HG02610 (cell line): ENCODE results near the gene SAT2.

Source experiments
- ATAC-seq: cut with Tn5 transposase; IDR thresholded peaks from one replicate; pipeline ENCODE4 v1.9.1; 2021; ENCODE audit warnings: mild to moderate bottlenecking, moderate library complexity; ENCODE audit not compliant: unreplicated experiment

SAT2 gene

DNA sequence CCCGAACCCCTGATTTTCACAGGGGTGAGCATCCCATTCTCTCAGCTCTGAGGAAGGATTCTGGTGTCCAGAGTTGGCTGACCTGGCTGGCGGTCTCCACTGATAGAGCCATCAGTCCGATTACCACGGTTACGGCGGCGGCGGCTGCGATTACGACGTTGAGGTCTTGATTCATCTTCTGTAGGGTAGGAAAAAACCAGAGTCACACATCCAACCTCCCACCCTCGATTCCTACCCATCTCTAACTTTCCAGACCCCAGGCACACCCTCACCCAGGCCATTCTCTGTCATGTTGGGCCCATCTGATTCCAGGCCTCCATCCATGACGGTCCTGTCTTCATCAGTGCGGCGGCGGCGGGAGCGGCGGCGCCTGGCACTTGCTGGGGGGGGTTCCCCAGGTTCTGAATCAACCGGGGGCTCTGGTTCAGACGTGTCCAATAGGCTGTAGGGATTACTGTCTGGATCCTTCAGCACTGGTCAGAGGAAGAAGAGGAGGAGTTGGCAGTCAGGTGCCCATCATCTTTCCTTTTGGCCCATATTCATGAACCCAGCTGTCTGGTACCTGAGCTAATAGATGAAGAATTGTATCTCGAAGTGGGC lies 35.1 kb downstream of the SAT2 start:
- ATAC-seq: no peak

DNA sequence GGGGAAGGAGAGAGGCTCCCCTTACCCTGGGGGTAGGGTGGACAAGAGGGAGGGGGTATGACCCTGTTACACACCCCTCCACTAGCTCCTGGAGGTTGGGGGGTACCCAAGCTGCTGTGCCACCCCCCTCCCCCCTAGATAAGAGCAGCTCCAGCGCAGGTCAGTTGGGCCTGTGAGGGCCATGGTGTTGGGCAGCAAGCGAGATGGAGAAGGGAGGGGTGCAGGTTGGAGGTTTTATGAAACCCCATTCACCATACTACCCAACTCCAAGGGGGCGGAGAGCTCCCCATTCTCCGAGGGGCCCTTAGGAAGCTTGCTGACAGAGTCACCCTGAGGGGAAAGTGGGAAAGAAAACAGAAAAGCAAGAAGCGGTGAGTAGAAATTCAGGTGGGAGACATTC lies 36.0 kb downstream of the SAT2 start:
- ATAC-seq: no peak

DNA sequence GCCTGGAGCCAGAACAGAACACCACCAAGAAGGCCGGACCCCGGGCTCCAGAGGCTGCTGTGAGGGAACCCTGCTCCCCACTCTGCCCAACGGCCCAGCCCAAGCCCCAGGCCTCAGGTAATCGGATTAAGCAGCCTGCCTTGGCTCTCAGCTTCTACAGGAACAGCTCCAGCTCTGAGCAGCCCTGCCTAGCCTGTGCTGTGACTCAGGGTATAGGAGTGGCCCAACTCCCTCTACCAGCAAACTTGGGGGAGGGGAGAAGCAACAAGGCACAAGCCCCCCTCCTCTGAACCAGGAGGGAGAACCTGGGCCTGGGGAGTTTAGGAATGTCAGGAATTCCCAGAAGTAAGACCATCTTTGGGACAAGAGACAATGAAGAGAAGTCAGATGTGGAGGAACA lies 36.9 kb downstream of the SAT2 start:
- ATAC-seq: no peak

- no peak for ATAC-seq
These were observed 37.5 kb downstream of the SAT2 start, which contains the start of gene SOX15 for GRCh38 chr17:7589891-7590691. TSS of gene SOX15 (minus strand) at chr17:7590094. CDS start at chr17:7589676, 418 bp downstream.

DNA sequence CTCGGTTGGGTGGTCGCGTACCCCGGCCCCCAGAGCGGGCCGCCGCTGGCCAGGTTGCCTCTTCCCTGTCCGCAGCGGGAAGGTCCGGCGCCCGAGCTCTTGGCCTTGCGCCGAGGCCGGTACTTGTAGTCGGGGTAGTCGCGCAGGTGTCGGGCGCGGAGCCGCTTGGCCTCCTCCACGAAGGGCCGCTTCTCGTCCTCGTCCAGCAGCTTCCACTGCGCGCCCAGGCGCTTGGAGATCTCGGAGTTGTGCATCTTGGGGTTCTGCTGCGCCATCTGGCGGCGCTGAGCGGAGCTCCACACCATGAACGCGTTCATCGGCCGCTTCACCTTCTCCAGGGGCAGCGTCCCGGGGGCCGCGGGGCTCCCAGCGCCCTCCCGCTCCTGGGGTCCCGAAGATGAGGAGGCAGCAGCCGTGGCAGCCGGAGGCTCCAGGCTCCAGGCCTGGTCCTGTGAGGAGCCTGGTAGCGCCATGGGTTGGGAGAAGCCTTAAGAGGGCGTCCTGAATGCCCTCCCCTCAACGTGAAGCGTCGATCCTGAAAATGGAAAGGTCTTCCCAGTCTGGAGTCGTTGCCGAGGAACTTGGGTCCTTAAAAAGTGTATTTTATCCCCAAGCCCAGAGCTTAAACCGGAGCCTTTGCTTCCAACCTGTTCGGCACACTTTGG lies 38.3 kb downstream of the SAT2 start:
- no peak for ATAC-seq

DNA sequence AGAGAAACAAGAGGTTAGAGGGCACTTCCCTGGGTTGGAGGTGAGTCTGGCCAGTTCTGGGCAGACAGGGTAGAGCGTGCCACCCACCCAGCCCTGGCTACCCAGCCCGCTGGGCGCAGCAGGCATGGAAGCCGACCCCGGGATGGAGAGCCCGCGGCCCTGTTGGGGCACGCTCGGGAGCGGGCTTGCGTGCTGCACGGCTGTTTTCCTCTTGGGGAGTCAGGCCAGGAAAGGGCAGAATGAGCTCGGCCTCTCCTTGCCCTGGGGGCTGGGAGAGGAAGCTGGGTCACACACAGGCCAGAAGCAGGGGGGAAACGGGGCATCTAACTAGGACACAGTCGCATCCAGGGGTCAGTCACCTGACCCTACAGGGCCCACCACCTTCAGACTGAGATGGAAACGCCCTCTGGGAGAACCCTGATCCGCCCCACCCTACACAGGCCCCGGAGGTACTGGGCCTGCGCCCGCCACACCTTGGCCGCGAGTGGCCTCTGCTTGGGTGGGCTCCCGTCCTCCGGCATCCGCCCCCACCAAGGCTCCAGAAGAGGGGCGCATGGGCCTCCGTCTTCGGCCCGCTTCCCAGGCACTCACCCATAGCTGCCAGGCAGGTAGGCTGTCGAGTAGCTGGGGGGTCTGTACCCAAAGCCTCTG lies 38.9 kb downstream of the SAT2 start:
- no peak for ATAC-seq

DNA sequence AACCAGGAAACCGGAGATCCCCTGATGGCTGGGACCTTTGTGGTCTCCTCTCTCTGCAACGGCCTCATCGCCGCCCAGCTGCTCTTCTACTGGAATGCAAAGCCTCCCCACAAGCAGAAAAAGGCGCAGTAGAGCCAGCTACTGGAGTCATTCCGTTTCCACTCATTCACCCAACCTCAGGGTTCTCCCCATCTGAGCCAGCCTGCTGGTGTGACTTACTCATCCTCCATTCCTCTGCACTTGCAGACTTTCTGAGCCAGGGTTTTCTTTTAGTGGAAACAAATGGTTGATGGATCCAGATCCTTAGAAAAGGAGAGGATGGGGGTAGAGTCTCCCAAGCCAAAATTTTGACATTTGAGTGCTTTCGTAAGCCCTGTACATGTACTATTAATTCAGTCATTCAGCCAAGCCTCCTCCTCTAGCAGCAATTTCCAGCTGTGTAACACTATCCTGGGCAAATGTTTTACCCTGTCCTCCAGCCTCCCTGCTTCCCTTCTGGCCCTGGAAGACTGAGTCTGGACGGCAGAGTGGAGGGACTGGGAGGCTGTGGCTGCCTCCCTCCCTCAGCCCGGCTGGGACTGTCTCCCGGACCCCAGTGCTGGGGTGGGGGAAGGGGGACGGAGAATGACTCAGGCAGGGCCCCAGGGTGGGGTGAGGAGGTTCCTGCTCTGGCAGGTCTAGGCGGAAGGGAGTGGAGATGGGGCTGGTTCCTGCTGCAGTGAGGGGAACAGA lies 40.0 kb downstream of the SAT2 start:
- no peak for ATAC-seq

GRCh38 chr17:7586673-7587419 lies 40.8 kb downstream of the SAT2 start:
- ATAC-seq: no peak

DNA sequence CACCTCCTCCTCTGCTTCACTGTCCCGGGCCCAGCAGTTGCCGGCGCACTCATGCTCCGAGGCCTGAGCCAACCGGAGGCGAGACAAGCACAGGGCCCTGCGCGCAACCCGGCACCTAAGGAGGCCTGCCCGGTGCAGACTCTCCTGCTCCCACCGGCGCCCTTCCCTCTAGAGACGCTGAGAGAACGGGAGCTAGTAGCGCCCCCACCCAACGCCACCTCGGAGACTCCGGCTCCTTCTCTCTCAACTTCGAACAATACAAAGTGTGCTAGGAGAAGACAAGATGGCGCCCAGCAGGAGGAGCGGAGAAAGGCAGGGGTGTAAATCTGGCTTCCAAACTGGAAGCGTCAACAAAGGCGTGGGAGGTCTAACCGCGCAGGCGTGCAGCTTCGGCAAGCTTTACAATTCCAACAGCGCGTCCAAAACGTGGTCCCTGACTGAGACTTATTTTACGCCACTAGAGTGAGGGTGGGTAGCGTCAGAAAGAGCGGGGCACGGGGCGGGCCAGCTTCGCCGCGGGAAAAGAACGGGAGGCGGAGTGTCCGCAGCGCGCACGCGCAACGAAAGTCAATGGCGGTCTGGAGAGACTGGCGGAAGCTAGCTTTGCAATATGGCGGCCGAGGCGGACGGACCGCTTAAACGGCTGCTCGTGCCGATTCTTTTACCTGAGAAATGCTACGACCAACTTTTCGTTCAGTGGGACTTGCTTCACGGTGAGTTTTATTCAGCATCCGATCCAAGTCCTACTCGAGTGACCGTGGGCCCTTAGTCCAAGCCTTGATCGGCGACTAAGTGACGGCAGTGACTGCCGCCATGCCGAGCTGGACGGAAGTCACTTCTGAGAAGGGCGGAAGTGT lies 44.1 kb downstream of the SAT2 start, which contains the start of gene MPDU1:
Gene MPDU1 (plus strand): TSS at position 600 of the 857 bp plus-strand sequence. CDS start 11 bp downstream, at position 611.
- ATAC-seq: peak; percentile 58

DNA sequence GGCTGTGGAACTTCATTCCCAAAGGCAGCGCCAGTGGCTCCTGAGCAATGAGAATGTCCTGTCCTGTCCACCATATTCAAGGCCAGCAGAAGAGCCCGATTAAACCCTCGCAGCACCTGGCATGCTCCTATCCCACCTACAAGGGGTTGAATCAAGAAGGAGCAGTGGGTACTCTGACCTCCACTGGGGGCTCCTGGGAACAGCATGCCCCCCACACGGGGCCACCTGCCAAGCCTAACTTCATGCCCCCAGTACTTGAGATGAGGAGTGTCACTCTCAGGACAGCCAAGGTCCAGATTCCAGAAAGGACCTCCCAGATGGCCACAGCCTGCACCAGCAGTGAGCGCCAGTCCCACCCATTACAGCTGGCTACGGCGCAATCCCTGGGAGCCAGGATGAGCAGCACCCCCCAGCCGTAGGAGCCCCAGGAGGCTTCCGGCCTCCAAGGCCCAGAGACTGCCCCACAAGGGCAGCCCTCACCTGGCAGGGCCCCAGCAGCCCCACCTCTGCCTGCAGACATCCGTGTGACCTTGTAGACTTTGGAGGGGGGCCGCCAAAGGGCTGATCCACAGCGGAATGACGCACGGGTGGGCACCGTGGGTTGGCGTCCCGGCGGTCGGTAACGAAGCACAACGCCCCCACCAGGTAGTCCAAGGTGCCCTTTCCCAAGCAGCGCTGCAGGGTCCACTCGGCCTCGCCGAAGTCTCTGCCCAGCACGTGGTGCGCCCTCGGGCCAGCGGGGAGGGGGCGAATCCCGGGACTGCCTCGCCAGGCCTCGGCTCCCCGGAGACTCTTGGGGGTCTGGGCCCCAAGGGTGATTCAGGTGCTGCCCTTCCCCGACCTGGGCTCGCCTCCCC lies 45.0 kb downstream of the SAT2 start:
- no peak for ATAC-seq

GRCh38 chr17:7580604-7581575 lies 46.7 kb downstream of the SAT2 start:
- ATAC-seq: no peak

- no peak for ATAC-seq
These were observed 47.6 kb downstream of the SAT2 start for GRCh38 chr17:7579834-7580603.

DNA sequence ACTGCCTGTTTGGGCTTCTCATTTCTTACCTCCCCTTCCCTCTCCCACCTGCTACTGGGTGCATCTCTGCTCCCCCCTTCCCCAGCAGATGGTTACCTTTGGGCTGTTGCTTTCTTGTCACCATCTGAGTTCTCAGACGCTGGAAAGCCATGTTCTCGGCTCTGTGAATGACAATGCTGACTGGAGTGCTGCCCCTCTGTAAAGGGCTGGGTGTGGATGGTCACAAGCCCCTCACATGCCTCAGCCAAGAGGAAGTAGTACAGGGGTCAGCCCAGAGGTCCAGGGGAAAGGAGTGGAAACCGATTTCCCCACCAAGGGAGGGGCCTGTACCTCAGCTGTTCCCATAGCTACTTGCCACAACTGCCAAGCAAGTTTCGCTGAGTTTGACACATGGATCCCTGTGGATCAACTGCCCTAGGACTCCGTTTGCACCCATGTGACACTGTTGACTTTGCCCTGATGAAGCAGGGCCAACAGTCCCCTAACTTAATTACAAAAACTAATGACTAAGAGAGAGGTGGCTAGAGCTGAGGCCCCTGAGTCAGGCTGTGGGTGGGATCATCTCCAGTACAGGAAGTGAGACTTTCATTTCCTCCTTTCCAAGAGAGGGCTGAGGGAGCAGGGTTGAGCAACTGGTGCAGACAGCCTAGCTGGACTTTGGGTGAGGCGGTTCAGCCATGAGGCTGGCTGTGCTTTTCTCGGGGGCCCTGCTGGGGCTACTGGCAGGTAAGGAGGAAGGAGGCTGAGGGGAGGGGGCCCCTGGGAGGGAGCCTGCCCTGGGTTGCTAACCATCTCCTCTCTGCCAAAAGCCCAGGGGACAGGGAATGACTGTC lies 48.4 kb downstream of the SAT2 start, which contains the start of gene CD68:
Gene CD68 (plus strand): TSS at position 638 of the 833 bp plus-strand sequence. CDS start 40 bp downstream, at position 678.
- peak; percentile 37 for ATAC-seq

DNA sequence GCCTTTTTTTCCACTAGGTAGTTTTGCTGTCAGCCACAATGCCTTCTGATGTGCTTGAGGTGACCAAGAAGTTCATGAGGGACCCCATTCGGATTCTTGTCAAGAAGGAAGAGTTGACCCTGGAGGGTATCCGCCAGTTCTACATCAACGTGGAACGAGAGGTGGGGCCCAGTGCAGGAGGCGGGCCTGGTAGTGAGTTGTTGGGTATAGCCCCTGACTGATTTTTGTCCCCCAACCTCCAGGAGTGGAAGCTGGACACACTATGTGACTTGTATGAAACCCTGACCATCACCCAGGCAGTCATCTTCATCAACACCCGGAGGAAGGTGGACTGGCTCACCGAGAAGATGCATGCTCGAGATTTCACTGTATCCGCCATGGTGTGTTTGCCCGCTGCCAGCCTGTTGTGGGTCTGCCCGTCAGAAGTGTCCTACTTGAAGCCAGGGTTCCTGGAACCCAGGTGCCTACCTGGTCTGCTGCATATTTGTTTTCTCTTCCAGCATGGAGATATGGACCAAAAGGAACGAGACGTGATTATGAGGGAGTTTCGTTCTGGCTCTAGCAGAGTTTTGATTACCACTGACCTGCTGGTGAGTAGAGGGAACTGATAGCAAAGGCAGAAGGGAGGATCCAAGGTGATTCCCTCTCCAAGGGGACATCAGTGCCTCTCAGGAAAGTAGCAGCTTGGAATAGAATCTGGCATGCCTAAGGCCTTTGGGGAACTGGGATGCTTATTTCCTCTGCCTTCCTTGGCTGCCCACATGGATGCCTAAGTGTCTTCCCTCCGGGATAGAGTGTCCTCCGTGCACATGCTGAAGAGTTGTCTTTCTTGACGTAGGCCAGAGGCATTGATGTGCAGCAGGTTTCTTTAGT lies 50.1 kb downstream of the SAT2 start:
- no peak for ATAC-seq
